GM23338 (cell line): Measurements from ENCODE around the gene RFFL. TPM values are rescaled to one million over a fixed set of nuclear protein-coding genes. Genes with fewer than 3 reads are reported as not detected.

ENCODE experiments used
- ATAC-seq: fragments of 200-7000 bp; cut with Tn5 transposase; 3 replicates; pipeline ENCODE4 v1.9.1; 2020
- DNase-seq: peaks from one replicate; pipeline ENCODE4 v3.0.0-alpha.2; 2015; ENCODE audit warnings: low spot score
- H2AFZ ChIP-seq: fragments of 200-600 bp; sonication (generic); 2 replicates; pipeline ENCODE4 v1.8.0; 2016; ENCODE audit warnings: antibody characterized with exemption, mild to moderate bottlenecking, moderate library complexity
- H3F3A ChIP-seq: fragments of 200-600 bp; sonication (generic); replicated peaks from 2 replicates; pipeline ENCODE4 v1.8.0; 2017; ENCODE audit warnings: antibody characterized with exemption, mixed run types, low read depth
- H3K27ac ChIP-seq: fragments of 200-600 bp; sonication (generic); 2 replicates; pipeline ENCODE4 v1.6.1; 2016; ENCODE audit warnings: low read depth
- H3K27me3 ChIP-seq: fragments of 200-600 bp; sonication (generic); 2 replicates; pipeline ENCODE4 v1.8.0; 2016; ENCODE audit warnings: mild to moderate bottlenecking, mixed run types, moderate library complexity; ENCODE audit not compliant: insufficient read depth
- H3K36me3 ChIP-seq: fragments of 200-600 bp; sonication (generic); 2 replicates; pipeline ENCODE4 v1.8.0; 2016; ENCODE audit warnings: mild to moderate bottlenecking; ENCODE audit not compliant: insufficient read depth
- H3K4me1 ChIP-seq: fragments of 200-600 bp; sonication (generic); 2 replicates; pipeline ENCODE4 v1.8.0; 2016; ENCODE audit warnings: mild to moderate bottlenecking, moderate library complexity; ENCODE audit not compliant: insufficient read depth
- H3K4me2 ChIP-seq: fragments of 200-600 bp; sonication (generic); 2 replicates; pipeline ENCODE4 v1.7.1; 2017; ENCODE audit warnings: mixed run types
- H3K4me3 ChIP-seq: fragments of 200-600 bp; sonication (generic); 2 replicates; pipeline ENCODE4 v1.6.1; 2016; ENCODE audit warnings: mixed run types
- H3K79me2 ChIP-seq: fragments of 200-600 bp; sonication (generic); replicated peaks from 2 replicates; pipeline ENCODE4 v1.8.0; 2017; ENCODE audit warnings: mild to moderate bottlenecking; ENCODE audit not compliant: insufficient read depth
- H3K9me2 ChIP-seq: fragments of 200-600 bp; sonication (generic); 2 replicates; pipeline ENCODE4 v1.8.0; 2017; ENCODE audit not compliant: insufficient read depth
- H4K20me1 ChIP-seq: fragments of 200-600 bp; sonication (generic); replicated peaks from 2 replicates; pipeline ENCODE4 v1.8.0; 2017; ENCODE audit warnings: mild to moderate bottlenecking; ENCODE audit not compliant: insufficient read depth
- H3K27ac Mint-ChIP-seq: 2 replicates; pipeline ENCODE4 v1.8.0; 2020; ENCODE audit warnings: inconsistent platforms, mild to moderate bottlenecking, moderate library complexity, mixed read lengths
- H3K27me3 Mint-ChIP-seq: 3 replicates; pipeline ENCODE4 v1.8.0; 2022; ENCODE audit warnings: low read depth, mild to moderate bottlenecking, moderate library complexity, mixed read lengths, inconsistent platforms; ENCODE audit not compliant: insufficient read depth, poor library complexity
- H3K36me3 Mint-ChIP-seq: 3 replicates; pipeline ENCODE4 v1.8.0; 2021; ENCODE audit warnings: low read depth, mild to moderate bottlenecking, inconsistent platforms, moderate library complexity, mixed read lengths
- H3K4me1 Mint-ChIP-seq: 3 replicates; pipeline ENCODE4 v1.8.0; 2020; ENCODE audit warnings: mild to moderate bottlenecking, inconsistent platforms, mixed read lengths
- H3K4me3 Mint-ChIP-seq: 3 replicates; pipeline ENCODE4 v1.8.0; 2021; ENCODE audit warnings: moderate library complexity, mild to moderate bottlenecking, inconsistent platforms, mixed read lengths
- H3K9me3 Mint-ChIP-seq: 3 replicates; pipeline ENCODE4 v1.8.0; 2020; ENCODE audit warnings: moderate library complexity, mild to moderate bottlenecking, inconsistent platforms, mixed read lengths
- CREB1 ChIP-seq: fragments of 250-450 bp; sonication (Bioruptor Pico); IDR thresholded peaks from 2 replicates; pipeline ENCODE4 v1.5.0; 2020; ENCODE audit warnings: low read depth, mild to moderate bottlenecking, moderate library complexity
- CTCF ChIP-seq, 2 experiments: fragments of 200-600 bp in 1 of 2; sonication (generic) in 1 of 2; conservative IDR thresholded peaks; 2 replicates each; pipeline versions ENCODE4 v1.5.1 to v1.6.1; 2016 to 2017; ENCODE audit warnings: antibody characterized with exemption in 2 of 2, low read depth in 2 of 2, mild to moderate bottlenecking in 2 of 2, moderate library complexity in 1 of 2
- ETS1 ChIP-seq: IDR thresholded peaks from 2 replicates; pipeline ENCODE4 v1.6.1; 2016; ENCODE audit warnings: antibody characterized with exemption
- EZH2 ChIP-seq: fragments of 200-600 bp; sonication (generic); IDR thresholded peaks from one replicate; pipeline ENCODE4 v1.8.0; 2017; ENCODE audit warnings: antibody characterized with exemption, mild to moderate bottlenecking, low read depth; ENCODE audit not compliant: unreplicated experiment
- EZH2phosphoT487 ChIP-seq: fragments of 200-600 bp; sonication (generic); IDR thresholded peaks from one replicate; pipeline ENCODE4 v1.8.1; 2018; ENCODE audit warnings: antibody characterized with exemption; ENCODE audit not compliant: unreplicated experiment
- JUNB ChIP-seq: IDR thresholded peaks from one replicate; pipeline ENCODE4 v1.6.1; 2016; ENCODE audit warnings: antibody characterized with exemption; ENCODE audit not compliant: unreplicated experiment
- NANOG ChIP-seq: IDR thresholded peaks from 2 replicates; pipeline ENCODE4 v1.6.1; 2016; ENCODE audit warnings: antibody characterized with exemption, borderline replicate concordance
- POLR2AphosphoS5 ChIP-seq: IDR thresholded peaks from 2 replicates; pipeline ENCODE4 v1.6.1; 2016; ENCODE audit warnings: antibody characterized with exemption, low read depth
- REST ChIP-seq: IDR thresholded peaks from one replicate; pipeline ENCODE4 v1.6.1; 2018; ENCODE audit warnings: antibody characterized with exemption; ENCODE audit not compliant: unreplicated experiment
- STAT1 ChIP-seq: IDR thresholded peaks from one replicate; pipeline ENCODE4 v1.6.1; 2016; ENCODE audit warnings: antibody characterized with exemption; ENCODE audit not compliant: unreplicated experiment
- ZNF114 ChIP-seq: fragments of 250-450 bp; sonication (Bioruptor Pico); IDR thresholded peaks from 2 replicates; pipeline ENCODE4 v1.5.0; 2020; ENCODE audit warnings: mild to moderate bottlenecking, moderate library complexity
- ZNF331 ChIP-seq: fragments of 250-450 bp; sonication (Bioruptor Pico); IDR thresholded peaks from 2 replicates; pipeline ENCODE4 v1.5.0; 2020; ENCODE audit warnings: low read depth, mild to moderate bottlenecking, moderate library complexity
- ZNF462 ChIP-seq: fragments of 250-450 bp; sonication (Bioruptor Pico); IDR thresholded peaks from 2 replicates; pipeline ENCODE4 v1.5.0; 2020; ENCODE audit warnings: mild to moderate bottlenecking, moderate library complexity
- polyA plus RNA-seq: library from polyadenylated mRNA; unstranded; fragments of >200 nt; fragmentation: Nextera tagmentation; extraction: Ambion mirVana; gene quantifications from 2 replicates; pipeline ENCODE4 v1.2.1, GENCODE V29; 2016
- total RNA-seq: library from RNA; depleted of rRNA; stranded (reverse); fragments of >200 nt; shearing (Covaris generic); gene quantifications from 2 replicates; pipeline ENCODE4 v1.2.3, GENCODE V29; 2014

Gene RFFL
- total and polyA plus RNA-seq, 2 experiments from 2014 or later: 4.1 to 22.2 TPM

- Histone ChIP-seq H3K36me3 (no peaks in the 10 kb centered on the region), H4K20me1 (no peaks in the 10 kb centered on the region), H3K79me2 (no peaks in the 10 kb centered on the region), H3K27me3 (no peaks in the 10 kb centered on the region), H3K4me2 (no peak overlapping the region), H3K9me2 (no peaks in the 10 kb centered on the region), H3F3A (0 out of 2 replicates have a peak, but pooled peaks cover 3% of the 10 kb centered on the region), H3K27ac (no peak overlapping the region), H3K4me1 (0 out of 2 replicates have a peak, but pooled peaks cover 2% of the 10 kb centered on the region), H3K4me3 (no peak overlapping the region), H2AFZ (no peak overlapping the region)
- peaks cover 2% of the 10 kb centered on the region for H3K27me3 Mint-ChIP-seq
- TF ChIP-seq NANOG (no peak), JUNB (no peak), POLR2AphosphoS5 (no peak), STAT1 (no peak), CREB1 (no peak), CTCF (conservative IDR thresholded peaks at IDR 0.05; ENCODE audit: low read depth in 2 of 2) (no peak), ZNF331 (CRISPR knock-in tag) (no peak), EZH2phosphoT487 (no peak), REST (no peak), ZNF462 (CRISPR knock-in tag) (no peak), ZNF114 (CRISPR knock-in tag) (no peak), ETS1 (no peak), EZH2 (no peak)
- H3K4me3 Mint-ChIP-seq: no peak overlapping the region
- H3K9me3 Mint-ChIP-seq: no peaks in the 10 kb centered on the region
- peaks cover 11% of the 10 kb centered on the region for H3K4me1 Mint-ChIP-seq
- ATAC-seq (no peak), DNase-seq (no peak)
- 0 out of 3 replicates have a peak, but pooled peaks cover 3% of the 10 kb centered on the region for H3K36me3 Mint-ChIP-seq
- no peak overlapping the region; the same call in 1 of the 2 replicates for H3K27ac Mint-ChIP-seq
Measured at GRCh38 chr17:35046740-35047283, 16.7 kb downstream of the RFFL start.
